ENCODE measurements around the gene PAK2. TPM values are rescaled to one million over a fixed set of nuclear protein-coding genes. Genes with fewer than 3 reads are reported as not detected.
A peak's percentile ranks its signal among the peaks of the same experiment; 100 is the strongest.

The PAK2 gene
- total RNA-seq, 1 donor from 2014 or later, result 76.7 TPM

- Mint-ChIP-seq H3K4me3 (ENCODE audit: unreplicated experiment) (no peak overlapping the region), H3K27me3 (ENCODE audit: unreplicated experiment) (no peaks in the 10 kb centered on the region), H3K27ac (ENCODE audit: unreplicated experiment) (no peak overlapping the region), H3K4me1 (ENCODE audit: unreplicated experiment) (peaks cover 21% of the 10 kb centered on the region), H3K36me3 (ENCODE audit: unreplicated experiment) (peaks cover 32% of the 10 kb centered on the region), H3K9me3 (ENCODE audit: unreplicated experiment) (no peaks in the 10 kb centered on the region)
- DNase-seq (ENCODE audit: extremely low spot score, unreplicated experiment), result no peak
- TF ChIP-seq CTCF (IDR thresholded peaks at IDR 0.05), result no peak
Observed at GRCh38 chr3:196782511-196782910, 42.9 kb downstream of the PAK2 start.

- no peak overlapping the region for H3K4me3 Mint-ChIP-seq (ENCODE audit: unreplicated experiment)
- peaks cover 18% of the 10 kb centered on the region for H3K4me1 Mint-ChIP-seq (ENCODE audit: unreplicated experiment)
- H3K27ac Mint-ChIP-seq (ENCODE audit: unreplicated experiment), result peak overlapping the region; percentile 20
Observed at GRCh38 chr3:196788528-196788927, 48.9 kb downstream of the PAK2 start.

GRCh38 chr3:196789885-196790359 is 50.3 kb downstream of the PAK2 start:
- Mint-ChIP-seq H3K9me3 (ENCODE audit: unreplicated experiment) (peaks cover 3% of the 10 kb centered on the region), H3K4me1 (ENCODE audit: unreplicated experiment) (peaks cover 23% of the 10 kb centered on the region), H3K27ac (ENCODE audit: unreplicated experiment) (no peak overlapping the region), H3K4me3 (ENCODE audit: unreplicated experiment) (no peak overlapping the region), H3K27me3 (ENCODE audit: unreplicated experiment) (no peaks in the 10 kb centered on the region), H3K36me3 (ENCODE audit: unreplicated experiment) (peaks cover 25% of the 10 kb centered on the region)
- no peak for DNase-seq (ENCODE audit: extremely low spot score, unreplicated experiment)
- no peak for TF ChIP-seq CTCF (IDR thresholded peaks at IDR 0.05)

More at GRCh38 chr3:196788528-196788927, 48.9 kb downstream of the PAK2 start:
- Mint-ChIP-seq H3K36me3 (ENCODE audit: unreplicated experiment) (peaks cover 24% of the 10 kb centered on the region), H3K9me3 (ENCODE audit: unreplicated experiment) (peaks cover 2% of the 10 kb centered on the region), H3K27me3 (ENCODE audit: unreplicated experiment) (no peaks in the 10 kb centered on the region)
- TF ChIP-seq CTCF (IDR thresholded peaks at IDR 0.05), result no peak
- DNase-seq (ENCODE audit: extremely low spot score, unreplicated experiment), result no peak

- DNase-seq (ENCODE audit: extremely low spot score, unreplicated experiment), result no peak
- H3K27ac Mint-ChIP-seq (ENCODE audit: unreplicated experiment), result no peak overlapping the region
- peaks cover 22% of the 10 kb centered on the region for H3K36me3 Mint-ChIP-seq (ENCODE audit: unreplicated experiment)
- no peak overlapping the region for H3K4me3 Mint-ChIP-seq (ENCODE audit: unreplicated experiment)
- H3K9me3 Mint-ChIP-seq (ENCODE audit: unreplicated experiment), result peaks cover 3% of the 10 kb centered on the region
- peaks cover 22% of the 10 kb centered on the region for H3K4me1 Mint-ChIP-seq (ENCODE audit: unreplicated experiment)
- H3K27me3 Mint-ChIP-seq (ENCODE audit: unreplicated experiment), result no peaks in the 10 kb centered on the region
- no peak for TF ChIP-seq CTCF (IDR thresholded peaks at IDR 0.05)
Observed at GRCh38 chr3:196790636-196791035, 51.0 kb downstream of the PAK2 start.

- H3K27me3 Mint-ChIP-seq (ENCODE audit: unreplicated experiment), result no peaks in the 10 kb centered on the region
- H3K36me3 Mint-ChIP-seq (ENCODE audit: unreplicated experiment), result peaks cover 15% of the 10 kb centered on the region
- DNase-seq (ENCODE audit: extremely low spot score, unreplicated experiment), result no peak
- H3K27ac Mint-ChIP-seq (ENCODE audit: unreplicated experiment), result peak overlapping the region; percentile 16
- peaks cover 3% of the 10 kb centered on the region for H3K9me3 Mint-ChIP-seq (ENCODE audit: unreplicated experiment)
- no peak for TF ChIP-seq CTCF (IDR thresholded peaks at IDR 0.05)
- H3K4me1 Mint-ChIP-seq (ENCODE audit: unreplicated experiment), result peaks cover 21% of the 10 kb centered on the region
- no peak overlapping the region for H3K4me3 Mint-ChIP-seq (ENCODE audit: unreplicated experiment)
Observed at GRCh38 chr3:196792771-196793170, 53.1 kb downstream of the PAK2 start.

Data from osteocyte (in vitro differentiated cells).